HUES6 (cell line): ENCODE measurements around the gene G2E3.
"Not testable (repeated sequence)": the region's sequence is repeated elsewhere in the genome, so short reads cannot be mapped to it uniquely, and the experiment has no call there.

Source experiments
- H3K27ac ChIP-seq: 2 replicates; pipeline ENCODE4 v1.7.0; 2013; ENCODE audit warnings: low read depth, mild to moderate bottlenecking, low read length, inconsistent platforms
- H3K27me3 ChIP-seq: 2 replicates; pipeline ENCODE4 v1.6.1; 2013; ENCODE audit warnings: low read length; ENCODE audit not compliant: control insufficient read depth, insufficient read depth
- H3K36me3 ChIP-seq: 2 replicates; pipeline ENCODE4 v1.6.1; 2013; ENCODE audit warnings: low read length; ENCODE audit not compliant: control insufficient read depth, insufficient read depth
- H3K4me1 ChIP-seq: 2 replicates; pipeline ENCODE4 v1.6.1; 2013; ENCODE audit warnings: low read length; ENCODE audit not compliant: control insufficient read depth, insufficient read depth
- H3K4me3 ChIP-seq: 2 replicates; pipeline ENCODE4 v1.5.1; 2013; ENCODE audit warnings: low read depth, low read length
- H3K9ac ChIP-seq: one replicate; pipeline ENCODE4 v1.6.1; 2013; ENCODE audit warnings: mild to moderate bottlenecking, low read length
- H3K9me3 ChIP-seq: 2 replicates; pipeline ENCODE4 v1.6.1; 2013; ENCODE audit warnings: low read depth, low read length; ENCODE audit not compliant: control insufficient read depth, insufficient read depth

Gene G2E3

GRCh38 chr14:30528778-30529642 lies 29.9 kb upstream of the G2E3 start:
- Histone ChIP-seq H3K9me3 (peaks cover 10% of the 10 kb centered on the region), H3K27me3 (no peaks in the 10 kb centered on the region), H3K9ac (no peak overlapping the region), H3K4me1 (peaks cover 5% of the 10 kb centered on the region; the same call in 1 of the 2 replicates), H3K27ac (no peak overlapping the region), H3K4me3 (no peak overlapping the region), H3K36me3 (no peaks in the 10 kb centered on the region)

DNA sequence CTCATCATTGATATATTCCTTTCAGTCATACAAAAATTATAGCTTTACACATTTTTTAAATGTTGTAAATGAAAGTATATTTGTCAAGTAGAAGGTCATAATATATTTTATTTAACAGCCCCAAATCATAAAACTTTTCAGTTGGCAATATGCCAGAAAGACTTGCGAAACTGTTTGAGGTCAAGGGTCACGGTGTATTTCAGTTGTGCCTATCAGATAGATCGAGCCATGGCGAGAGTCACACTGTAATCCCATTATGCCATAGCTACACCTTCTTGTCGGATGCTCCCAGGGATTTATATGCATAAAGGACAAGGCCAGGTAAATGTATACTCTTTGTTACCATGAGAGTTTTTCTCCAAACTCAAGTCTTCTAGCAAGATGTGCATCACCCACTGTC lies 26.7 kb upstream of the G2E3 start:
- Histone ChIP-seq H3K27me3 (no peaks in the 10 kb centered on the region), H3K4me3 (no peak overlapping the region), H3K4me1 (peaks cover 5% of the 10 kb centered on the region; the same call in 1 of the 2 replicates), H3K9me3 (peaks cover 6% of the 10 kb centered on the region), H3K9ac (no peak overlapping the region), H3K36me3 (no peaks in the 10 kb centered on the region), H3K27ac (no peak overlapping the region)

DNA sequence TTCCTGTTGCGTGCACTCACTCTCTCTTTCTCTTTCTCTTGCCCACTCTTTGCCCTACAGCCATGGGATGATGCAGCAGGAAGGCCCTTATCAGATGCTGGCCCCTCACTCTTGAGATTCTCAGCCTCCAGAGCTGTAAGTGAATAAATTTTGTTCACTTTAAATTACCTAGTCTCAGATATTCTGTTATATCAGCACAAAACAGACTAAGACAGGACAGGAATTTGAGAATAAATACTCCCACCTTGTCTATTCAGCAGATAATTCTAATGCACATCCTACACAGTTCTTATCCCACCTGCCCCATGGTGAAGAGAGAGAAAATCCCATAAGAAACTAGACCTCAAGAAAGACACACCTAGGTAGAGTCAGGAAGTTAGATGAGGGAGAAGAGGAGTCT lies 25.8 kb upstream of the G2E3 start:
- Histone ChIP-seq H3K27ac (no peak overlapping the region), H3K36me3 (no peaks in the 10 kb centered on the region), H3K9ac (no peak overlapping the region), H3K4me3 (no peak overlapping the region), H3K9me3 (no peaks in the 10 kb centered on the region), H3K4me1 (peaks cover 5% of the 10 kb centered on the region; the same call in 1 of the 2 replicates), H3K27me3 (no peaks in the 10 kb centered on the region)

- Histone ChIP-seq H3K27me3 (no peaks in the 10 kb centered on the region), H3K9me3 (peaks cover 3% of the 10 kb centered on the region), H3K4me1 (no peaks in the 10 kb centered on the region), H3K9ac (no peak overlapping the region), H3K4me3 (no peak overlapping the region), H3K27ac (no peak overlapping the region), H3K36me3 (no peaks in the 10 kb centered on the region)
These were observed 17.6 kb upstream of the G2E3 start for GRCh38 chr14:30541318-30541717.

- not testable (repeated sequence) for H3K36me3 ChIP-seq, H3K27ac ChIP-seq
These were observed 12.2 kb upstream of the G2E3 start for GRCh38 chr14:30546735-30547134.

DNA sequence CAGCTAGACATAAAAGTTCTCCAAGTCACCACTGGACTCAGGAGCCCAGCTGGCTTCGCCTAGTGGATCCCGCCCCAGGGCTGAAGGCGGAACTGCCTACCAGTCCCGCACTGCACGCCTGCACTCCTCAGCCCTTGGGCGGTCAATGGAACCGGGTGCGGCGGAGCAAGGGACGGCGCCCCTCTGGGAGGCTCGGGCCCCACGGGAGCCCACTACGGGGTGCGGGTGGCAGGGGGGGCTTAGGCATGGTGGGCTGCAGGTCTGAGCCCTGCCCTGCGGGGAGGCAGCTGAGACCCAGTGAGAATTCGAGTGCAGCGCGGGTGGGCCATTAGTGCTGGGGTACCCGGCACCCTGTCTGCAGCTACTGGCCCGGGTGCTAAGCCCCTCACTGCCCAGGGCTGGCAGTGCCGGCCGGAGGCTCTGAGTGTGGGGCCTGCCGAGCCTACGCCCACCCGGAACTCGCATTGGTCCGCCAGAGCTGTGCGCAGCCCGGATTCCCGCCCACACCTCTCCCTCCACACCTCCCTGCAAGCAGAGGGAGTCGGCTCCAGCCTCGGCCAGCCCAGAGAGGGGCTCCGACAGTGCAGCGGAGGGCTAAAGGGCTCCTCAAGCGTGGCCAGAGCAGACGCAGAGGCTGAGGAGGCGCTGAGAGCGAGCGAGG lies 11.4 kb upstream of the G2E3 start:
- no peak overlapping the region for H3K4me3 ChIP-seq
- H3K4me1 ChIP-seq: no peaks in the 10 kb centered on the region
- no peaks in the 10 kb centered on the region for H3K36me3 ChIP-seq
- no peaks in the 10 kb centered on the region for H3K27me3 ChIP-seq
- no peak overlapping the region for H3K9ac ChIP-seq
- H3K27ac ChIP-seq: no peak overlapping the region
- peaks cover 12% of the 10 kb centered on the region for H3K9me3 ChIP-seq

More at GRCh38 chr14:30546735-30547134, 12.2 kb upstream of the G2E3 start:
- H3K4me1 ChIP-seq, H3K4me3 ChIP-seq, H3K9ac ChIP-seq, H3K27me3 ChIP-seq: not testable (repeated sequence)
- H3K9me3 ChIP-seq: peaks cover 12% of the 10 kb centered on the region

GRCh38 chr14:30550335-30550734 lies 8.6 kb upstream of the G2E3 start:
- Histone ChIP-seq H3K36me3 (no peaks in the 10 kb centered on the region), H3K9me3 (peaks cover 12% of the 10 kb centered on the region; the same call in 1 of the 2 replicates), H3K4me1 (no peaks in the 10 kb centered on the region), H3K27ac (no peak overlapping the region), H3K4me3 (no peak overlapping the region), H3K27me3 (no peaks in the 10 kb centered on the region), H3K9ac (no peak overlapping the region)

DNA sequence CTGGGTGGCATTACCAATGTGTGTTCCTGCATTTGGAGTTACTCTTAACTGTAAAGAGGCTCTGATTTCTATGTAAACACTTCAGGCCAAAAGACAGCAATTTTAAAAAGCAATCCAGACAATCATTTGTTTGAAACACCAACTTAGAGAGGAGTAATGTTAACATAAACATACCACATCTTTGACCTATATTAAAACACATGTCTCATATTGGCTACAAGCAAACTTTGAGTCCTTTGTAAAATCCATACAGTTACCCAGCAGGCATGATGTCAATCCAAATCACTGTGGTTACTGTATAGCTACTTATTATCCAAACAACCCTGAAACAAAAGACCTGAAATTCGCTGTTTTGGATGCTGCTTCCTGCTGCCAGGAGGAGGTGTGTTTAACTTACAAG lies 7.5 kb upstream of the G2E3 start:
- H3K36me3 ChIP-seq: no peaks in the 10 kb centered on the region
- no peak overlapping the region for H3K4me3 ChIP-seq
- no peaks in the 10 kb centered on the region for H3K4me1 ChIP-seq
- H3K27me3 ChIP-seq: no peaks in the 10 kb centered on the region
- no peak overlapping the region for H3K27ac ChIP-seq
- peaks cover 7% of the 10 kb centered on the region; the same call in 1 of the 2 replicates for H3K9me3 ChIP-seq
- no peak overlapping the region for H3K9ac ChIP-seq

DNA sequence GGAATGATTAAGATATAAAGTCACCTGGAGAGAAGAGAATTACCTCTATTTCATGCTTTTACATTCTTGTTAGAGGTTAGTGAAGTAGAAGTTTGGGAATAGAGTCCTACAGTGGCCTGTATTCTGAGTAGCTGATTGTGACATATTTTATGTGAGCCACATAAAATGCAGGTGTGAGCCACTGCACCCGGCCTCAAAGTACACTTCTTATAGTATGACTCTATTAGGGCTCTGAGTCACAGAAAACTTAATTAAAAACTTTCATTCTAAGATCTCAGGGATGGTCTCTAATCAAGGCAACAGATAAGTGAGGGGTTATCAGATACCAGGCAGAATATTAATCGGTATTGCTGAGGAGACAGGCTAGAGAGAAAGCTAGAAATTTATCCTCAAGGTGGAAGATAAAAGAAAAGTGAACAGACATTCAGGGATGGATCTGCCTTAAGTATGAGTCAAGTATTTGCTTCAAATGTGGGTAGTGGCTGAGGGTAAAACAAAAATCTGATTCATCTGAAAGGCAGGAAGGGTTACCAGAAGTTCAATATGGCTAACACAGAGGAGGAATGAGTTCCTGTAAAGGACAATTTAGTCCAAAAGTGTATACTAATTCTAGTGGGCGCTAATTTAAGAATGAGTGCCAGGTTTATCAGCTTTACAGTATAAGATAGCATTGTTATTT lies 5.5 kb upstream of the G2E3 start:
- Histone ChIP-seq H3K9ac (no peak overlapping the region), H3K27me3 (no peaks in the 10 kb centered on the region), H3K4me1 (peaks cover 4% of the 10 kb centered on the region), H3K27ac (no peak overlapping the region), H3K36me3 (no peaks in the 10 kb centered on the region), H3K9me3 (no peaks in the 10 kb centered on the region), H3K4me3 (no peak overlapping the region)

DNA sequence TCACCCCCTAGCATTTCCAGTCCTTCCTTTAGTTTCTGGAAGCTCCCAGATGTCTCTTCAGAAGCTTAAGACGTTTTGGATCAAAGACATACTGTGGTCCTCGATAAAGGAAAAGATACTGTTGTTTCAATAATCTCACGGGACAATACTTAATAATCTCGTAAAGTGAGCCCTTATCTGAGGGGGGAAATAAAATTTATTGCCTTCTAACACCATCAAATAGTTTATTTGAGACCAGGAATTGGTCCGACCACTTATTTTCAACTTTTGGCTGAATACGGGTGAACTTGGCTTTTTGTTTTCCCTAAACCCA lies 640 bp upstream of the G2E3 start:
- Histone ChIP-seq H3K27me3 (no peaks in the 10 kb centered on the region), H3K27ac (no peak overlapping the region), H3K4me1 (peaks cover 15% of the 10 kb centered on the region), H3K36me3 (peaks cover 17% of the 10 kb centered on the region), H3K4me3 (peak overlapping the region; percentile 98), H3K9ac (no peak overlapping the region), H3K9me3 (no peaks in the 10 kb centered on the region)

GRCh38 chr14:30559638-30560091 lies 707 bp downstream of the G2E3 start:
- Histone ChIP-seq H3K27me3 (no peaks in the 10 kb centered on the region), H3K9me3 (no peaks in the 10 kb centered on the region), H3K9ac (peak overlapping the region; percentile 92), H3K4me1 (peaks cover 15% of the 10 kb centered on the region), H3K4me3 (peak overlapping the region; percentile 98), H3K36me3 (peaks cover 22% of the 10 kb centered on the region), H3K27ac (peak overlapping the region; percentile 71; the same call in 1 of the 2 replicates)
